H1 (cell line): ENCODE results near the gene ENDOV.

Source experiments
- ATF2 ChIP-seq: IDR thresholded peaks from 2 replicates; pipeline ENCODE4 v1.6.1; 2012; ENCODE audit warnings: low read length, inconsistent platforms
- CEBPB ChIP-seq: IDR thresholded peaks from 2 replicates; pipeline ENCODE4 v1.6.1; 2012; ENCODE audit warnings: low read depth, low read length
- CHD1 ChIP-seq: IDR thresholded peaks from 2 replicates; pipeline ENCODE4 v1.6.1; 2012; ENCODE audit warnings: low read depth, low read length, improper control_type of control experiment
- CTCF ChIP-seq, 3 experiments: IDR thresholded peaks; 1 replicate in 2 of 3; 2 replicates in 1 of 3; pipeline versions ENCODE4 v1.5.1 to v1.6.1; 2011; ENCODE audit warnings: low read length in 3 of 3, mild to moderate bottlenecking in 3 of 3, inconsistent platforms in 2 of 3, low read depth in 1 of 3, moderate library complexity in 1 of 3; ENCODE audit not compliant: insufficient read depth in 1 of 3; ENCODE audit errors: control extremely low read depth in 1 of 3
- GABPA ChIP-seq: IDR thresholded peaks from 2 replicates; pipeline ENCODE4 v1.6.1; 2011; ENCODE audit warnings: mild to moderate bottlenecking, low read length, moderate library complexity, borderline replicate concordance; ENCODE audit not compliant: insufficient read depth
- HDAC6 ChIP-seq: IDR thresholded peaks from one replicate; pipeline ENCODE4 v1.7.1; 2012; ENCODE audit warnings: low read depth, mild to moderate bottlenecking, inconsistent platforms, low read length, moderate library complexity
- POLR2A ChIP-seq, 2 experiments: IDR thresholded peaks; 1 replicate in 1 of 2; 2 replicates in 1 of 2; pipeline ENCODE4 v1.6.1; 2011; ENCODE audit warnings: low read depth in 2 of 2, low read length in 2 of 2, mild to moderate bottlenecking in 2 of 2; ENCODE audit errors: control extremely low read depth in 1 of 2
- POLR2AphosphoS5 ChIP-seq: IDR thresholded peaks from 2 replicates; pipeline ENCODE4 v1.6.1; 2011; ENCODE audit warnings: low read depth, low read length
- RAD21 ChIP-seq, 2 experiments: IDR thresholded peaks in 1 of 2; conservative IDR thresholded peaks in 1 of 2; 2 replicates each; pipeline ENCODE4 v1.6.1; 2011; ENCODE audit warnings: low read depth in 2 of 2, low read length in 2 of 2, improper control_type of control experiment in 1 of 2, inconsistent platforms in 1 of 2, mild to moderate bottlenecking in 1 of 2, moderate library complexity in 1 of 2
- SIN3A ChIP-seq, 2 experiments: IDR thresholded peaks in 1 of 2; conservative IDR thresholded peaks in 1 of 2; 2 replicates each; pipeline ENCODE4 v1.6.1; 2011 to 2012; ENCODE audit warnings: low read length in 2 of 2, improper control_type of control experiment in 1 of 2, low read depth in 1 of 2, mild to moderate bottlenecking in 1 of 2
- TEAD4 ChIP-seq: IDR thresholded peaks from 2 replicates; pipeline ENCODE4 v1.6.1; 2012; ENCODE audit warnings: low read depth, low read length, inconsistent platforms, mixed read lengths
- ZNF274 ChIP-seq: IDR thresholded peaks from 2 replicates; pipeline ENCODE4 v1.7.0; 2012; ENCODE audit warnings: low read length, borderline replicate concordance; ENCODE audit errors: extremely low read depth

GRCh38 chr17:80397034-80397387, 18.0 kb upstream of the ENDOV start:
- TF ChIP-seq TEAD4 (no peak), CTCF (IDR thresholded peaks at IDR 0.05; ENCODE audit: control extremely low read depth in 1 of 3, insufficient read depth in 1 of 3, low read depth in 1 of 3, low read length in 3 of 3) (no peak), GABPA (no peak), RAD21 (IDR thresholded peaks at IDR 0.05 in 1 of 2, conservative IDR thresholded peaks at IDR 0.05 in 1 of 2; ENCODE audit: low read depth in 2 of 2, low read length in 2 of 2) (no peak), POLR2A (IDR thresholded peaks at IDR 0.05; ENCODE audit: control extremely low read depth in 1 of 2, low read depth in 2 of 2, low read length in 2 of 2) (no peak), POLR2AphosphoS5 (no peak), HDAC6 (no peak), CEBPB (no peak), ZNF274 (no peak), ATF2 (no peak), SIN3A (conservative IDR thresholded peaks at IDR 0.05 in 1 of 2, IDR thresholded peaks at IDR 0.05 in 1 of 2; ENCODE audit: low read depth in 1 of 2, low read length in 2 of 2) (no peak), CHD1 (no peak)
